ENCODE data around the gene COL23A1. TPM values are rescaled to one million over a fixed set of nuclear protein-coding genes. Genes with fewer than 3 reads are reported as not detected.

Gene COL23A1
- total and polyA plus RNA-seq, 3 experiments from 2014 or later: 0.20 to 0.28 TPM; not detected in 1

- Mint-ChIP-seq H3K27ac (peak overlapping the region in 1 of 8 donors; percentile 68), H3K4me3 (no peak overlapping the region), H3K36me3 (no peaks in the 10 kb centered on the region), H3K9me3 (peaks cover 0 to 3% (median 0%) of the 10 kb centered on the region in 5 donors), H3K27me3 (peaks cover 14 to 25% of the 10 kb centered on the region in 2 donors), H3K4me1 (no peaks in the 10 kb centered on the region)
- Histone ChIP-seq H3K27me3 (ENCODE audit: insufficient read depth, low read length, poor library complexity, severe bottlenecking) (no peaks in the 10 kb centered on the region), H3K9me3 (ENCODE audit: low read length) (no peaks in the 10 kb centered on the region), H3K27ac (ENCODE audit: low read depth, low read length) (no peak overlapping the region), H3K4me1 (ENCODE audit: insufficient read depth, low read length) (no peaks in the 10 kb centered on the region), H3K36me3 (ENCODE audit: insufficient read depth, low read length) (no peaks in the 10 kb centered on the region), H3K4me3 (ENCODE audit: low read length) (no peak overlapping the region)
- no peak for DNase-seq
- ChIA-PET POLR2A (no interaction called here), CTCF (no interaction called here)
Measured at GRCh38 chr5:178291969-178292825, 298.0 kb downstream of the COL23A1 start.

- no peaks in the 10 kb centered on the region for H3K4me1 Mint-ChIP-seq
- Histone ChIP-seq H3K27me3 (ENCODE audit: insufficient read depth, low read length, poor library complexity, severe bottlenecking) (no peaks in the 10 kb centered on the region), H3K27ac (ENCODE audit: low read depth, low read length) (no peak overlapping the region), H3K4me1 (ENCODE audit: insufficient read depth, low read length) (no peaks in the 10 kb centered on the region), H3K9me3 (ENCODE audit: low read length) (no peaks in the 10 kb centered on the region), H3K4me3 (ENCODE audit: low read length) (no peak overlapping the region), H3K36me3 (ENCODE audit: insufficient read depth, low read length) (no peaks in the 10 kb centered on the region)
- peaks cover 14 to 25% of the 10 kb centered on the region in 2 donors for H3K27me3 Mint-ChIP-seq
- ChIA-PET CTCF (no interaction called here), POLR2A (no interaction called here)
- no peak overlapping the region for H3K27ac Mint-ChIP-seq
- no peak overlapping the region for H3K4me3 Mint-ChIP-seq
- peaks cover 0 to 3% (median 0%) of the 10 kb centered on the region in 5 donors for H3K9me3 Mint-ChIP-seq
- DNase-seq: no peak
- H3K36me3 Mint-ChIP-seq: no peaks in the 10 kb centered on the region
Measured at GRCh38 chr5:178291161-178291561, 299.0 kb downstream of the COL23A1 start.

- no peaks in the 10 kb centered on the region for H3K4me1 Mint-ChIP-seq
- ChIA-PET CTCF (no interaction called here), POLR2A (no interaction called here)
- peaks cover 14 to 25% of the 10 kb centered on the region in 2 donors for H3K27me3 Mint-ChIP-seq
- Histone ChIP-seq H3K27me3 (ENCODE audit: insufficient read depth, low read length, poor library complexity, severe bottlenecking) (no peaks in the 10 kb centered on the region), H3K4me1 (ENCODE audit: insufficient read depth, low read length) (no peaks in the 10 kb centered on the region), H3K4me3 (ENCODE audit: low read length) (no peak overlapping the region), H3K9me3 (ENCODE audit: low read length) (no peaks in the 10 kb centered on the region), H3K36me3 (ENCODE audit: insufficient read depth, low read length) (no peaks in the 10 kb centered on the region), H3K27ac (ENCODE audit: low read depth, low read length) (no peak overlapping the region)
- no peak overlapping the region for H3K27ac Mint-ChIP-seq
- H3K4me3 Mint-ChIP-seq: no peak overlapping the region
- no peaks in the 10 kb centered on the region for H3K36me3 Mint-ChIP-seq
- H3K9me3 Mint-ChIP-seq: peaks cover 0 to 3% (median 0%) of the 10 kb centered on the region in 5 donors
- DNase-seq: no peak
Measured at GRCh38 chr5:178290376-178290775, 299.8 kb downstream of the COL23A1 start.

GRCh38 chr5:178289438-178289837, 300.8 kb downstream of the COL23A1 start:
- no peak for DNase-seq
- Histone ChIP-seq H3K27ac (ENCODE audit: low read depth, low read length) (no peak overlapping the region), H3K36me3 (ENCODE audit: insufficient read depth, low read length) (no peaks in the 10 kb centered on the region), H3K4me1 (ENCODE audit: insufficient read depth, low read length) (no peaks in the 10 kb centered on the region), H3K9me3 (ENCODE audit: low read length) (no peaks in the 10 kb centered on the region), H3K4me3 (ENCODE audit: low read length) (no peak overlapping the region), H3K27me3 (ENCODE audit: insufficient read depth, low read length, poor library complexity, severe bottlenecking) (no peaks in the 10 kb centered on the region)
- H3K27me3 Mint-ChIP-seq: peaks cover 14 to 25% of the 10 kb centered on the region in 2 donors
- H3K36me3 Mint-ChIP-seq: no peaks in the 10 kb centered on the region
- H3K4me3 Mint-ChIP-seq: no peak overlapping the region
- H3K27ac Mint-ChIP-seq: no peak overlapping the region
- H3K4me1 Mint-ChIP-seq: no peaks in the 10 kb centered on the region
- H3K9me3 Mint-ChIP-seq: peaks cover 0 to 3% (median 0%) of the 10 kb centered on the region in 5 donors
- ChIA-PET POLR2A (no interaction called here), CTCF (no interaction called here)

GRCh38 chr5:178288401-178289368, 301.5 kb downstream of the COL23A1 start:
- Histone ChIP-seq H3K27me3 (ENCODE audit: insufficient read depth, low read length, poor library complexity, severe bottlenecking) (no peaks in the 10 kb centered on the region), H3K27ac (ENCODE audit: low read depth, low read length) (no peak overlapping the region), H3K4me3 (ENCODE audit: low read length) (no peak overlapping the region), H3K9me3 (ENCODE audit: low read length) (no peaks in the 10 kb centered on the region), H3K36me3 (ENCODE audit: insufficient read depth, low read length) (no peaks in the 10 kb centered on the region), H3K4me1 (ENCODE audit: insufficient read depth, low read length) (no peaks in the 10 kb centered on the region)
- H3K9me3 Mint-ChIP-seq: peaks cover 4 to 7% (median 5%) of the 10 kb centered on the region in 5 donors
- POLR2A ChIA-PET: no interaction called here
- no peaks in the 10 kb centered on the region for H3K4me1 Mint-ChIP-seq
- H3K27me3 Mint-ChIP-seq: peaks cover 14 to 25% of the 10 kb centered on the region in 2 donors
- H3K36me3 Mint-ChIP-seq: no peaks in the 10 kb centered on the region
- no peak for DNase-seq
- no peak overlapping the region for H3K27ac Mint-ChIP-seq
- no peak overlapping the region for H3K4me3 Mint-ChIP-seq
- CTCF ChIA-PET: no interaction called here

GRCh38 chr5:178287791-178288105, 302.4 kb downstream of the COL23A1 start:
- Histone ChIP-seq H3K27ac (ENCODE audit: low read depth, low read length) (no peak overlapping the region), H3K36me3 (ENCODE audit: insufficient read depth, low read length) (no peaks in the 10 kb centered on the region), H3K4me3 (ENCODE audit: low read length) (no peak overlapping the region), H3K27me3 (ENCODE audit: insufficient read depth, low read length, poor library complexity, severe bottlenecking) (no peaks in the 10 kb centered on the region), H3K4me1 (ENCODE audit: insufficient read depth, low read length) (no peaks in the 10 kb centered on the region), H3K9me3 (ENCODE audit: low read length) (no peaks in the 10 kb centered on the region)
- H3K4me3 Mint-ChIP-seq: no peak overlapping the region
- ChIA-PET CTCF (no interaction called here), POLR2A (no interaction called here)
- H3K4me1 Mint-ChIP-seq: no peaks in the 10 kb centered on the region
- peaks cover 9 to 12% (median 10%) of the 10 kb centered on the region in 5 donors for H3K9me3 Mint-ChIP-seq
- H3K36me3 Mint-ChIP-seq: no peaks in the 10 kb centered on the region
- no peak overlapping the region for H3K27ac Mint-ChIP-seq
- no peak for DNase-seq
- peaks cover 20 to 25% of the 10 kb centered on the region in 2 donors for H3K27me3 Mint-ChIP-seq

- no peaks in the 10 kb centered on the region for H3K27me3 ChIP-seq (ENCODE audit: insufficient read depth, low read length, poor library complexity, severe bottlenecking)
- peaks cover 20 to 25% of the 10 kb centered on the region in 2 donors for H3K27me3 Mint-ChIP-seq
- H3K36me3 ChIP-seq (ENCODE audit: insufficient read depth, low read length): no peaks in the 10 kb centered on the region
- no peak overlapping the region for H3K4me3 Mint-ChIP-seq
- H3K9me3 ChIP-seq (ENCODE audit: low read length): no peaks in the 10 kb centered on the region
- H3K36me3 Mint-ChIP-seq: no peaks in the 10 kb centered on the region
- H3K4me1 Mint-ChIP-seq: no peaks in the 10 kb centered on the region
- peaks cover 9 to 12% (median 10%) of the 10 kb centered on the region in 5 donors for H3K9me3 Mint-ChIP-seq
- DNase-seq: no peak
- no peaks in the 10 kb centered on the region for H3K4me1 ChIP-seq (ENCODE audit: insufficient read depth, low read length)
- H3K27ac Mint-ChIP-seq: no peak overlapping the region
- no peak overlapping the region for H3K27ac ChIP-seq (ENCODE audit: low read depth, low read length)
- no peak overlapping the region for H3K4me3 ChIP-seq (ENCODE audit: low read length)
- CTCF ChIA-PET: no interaction called here
- POLR2A ChIA-PET: no interaction called here
Measured at GRCh38 chr5:178287091-178287790, 303.0 kb downstream of the COL23A1 start.
